GM12865 (cell line): ENCODE results near the gene GADD45A.

Source experiments
- DNase-seq: peaks from one replicate; pipeline ENCODE4 v3.0.0; 2010; ENCODE audit warnings: low read depth
- H3K4me3 ChIP-seq: 2 replicates; pipeline ENCODE4 v1.5.1; 2011; ENCODE audit warnings: mild to moderate bottlenecking, low read depth, low read length, control low read depth
- TF ChIP-seq, protein P1 (sequence below): IDR thresholded peaks from 2 replicates; pipeline ENCODE4 v1.5.1; 2011; ENCODE audit warnings: low read length, control low read depth, low read depth, inconsistent platforms; ENCODE audit not compliant: insufficient read depth; ENCODE audit errors: missing control alignments

The GADD45A gene

DNA sequence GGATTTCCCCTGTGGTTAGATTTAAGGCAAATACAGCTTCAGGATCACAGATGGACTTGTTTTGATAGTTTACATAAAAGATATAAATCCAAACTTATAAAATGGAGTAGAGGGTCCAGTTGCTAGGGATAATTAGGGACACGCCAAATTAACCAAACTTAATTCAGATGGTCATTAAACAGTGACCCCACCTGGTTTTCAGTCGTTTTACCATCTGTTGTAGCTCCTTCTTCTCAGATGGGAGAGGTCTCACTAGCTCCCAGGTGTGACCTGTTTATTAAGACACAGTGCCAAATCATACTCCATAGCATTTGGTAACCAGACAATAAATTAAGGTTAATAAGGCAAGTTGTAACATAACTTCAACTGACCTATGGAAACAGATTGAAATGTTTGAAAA lies 8.1 kb upstream of the GADD45A start:
- DNase-seq = no peak
- TF ChIP-seq, protein P1, sequence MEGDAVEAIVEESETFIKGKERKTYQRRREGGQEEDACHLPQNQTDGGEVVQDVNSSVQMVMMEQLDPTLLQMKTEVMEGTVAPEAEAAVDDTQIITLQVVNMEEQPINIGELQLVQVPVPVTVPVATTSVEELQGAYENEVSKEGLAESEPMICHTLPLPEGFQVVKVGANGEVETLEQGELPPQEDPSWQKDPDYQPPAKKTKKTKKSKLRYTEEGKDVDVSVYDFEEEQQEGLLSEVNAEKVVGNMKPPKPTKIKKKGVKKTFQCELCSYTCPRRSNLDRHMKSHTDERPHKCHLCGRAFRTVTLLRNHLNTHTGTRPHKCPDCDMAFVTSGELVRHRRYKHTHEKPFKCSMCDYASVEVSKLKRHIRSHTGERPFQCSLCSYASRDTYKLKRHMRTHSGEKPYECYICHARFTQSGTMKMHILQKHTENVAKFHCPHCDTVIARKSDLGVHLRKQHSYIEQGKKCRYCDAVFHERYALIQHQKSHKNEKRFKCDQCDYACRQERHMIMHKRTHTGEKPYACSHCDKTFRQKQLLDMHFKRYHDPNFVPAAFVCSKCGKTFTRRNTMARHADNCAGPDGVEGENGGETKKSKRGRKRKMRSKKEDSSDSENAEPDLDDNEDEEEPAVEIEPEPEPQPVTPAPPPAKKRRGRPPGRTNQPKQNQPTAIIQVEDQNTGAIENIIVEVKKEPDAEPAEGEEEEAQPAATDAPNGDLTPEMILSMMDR = no peak
- H3K4me3 ChIP-seq = no peak overlapping the region

DNA sequence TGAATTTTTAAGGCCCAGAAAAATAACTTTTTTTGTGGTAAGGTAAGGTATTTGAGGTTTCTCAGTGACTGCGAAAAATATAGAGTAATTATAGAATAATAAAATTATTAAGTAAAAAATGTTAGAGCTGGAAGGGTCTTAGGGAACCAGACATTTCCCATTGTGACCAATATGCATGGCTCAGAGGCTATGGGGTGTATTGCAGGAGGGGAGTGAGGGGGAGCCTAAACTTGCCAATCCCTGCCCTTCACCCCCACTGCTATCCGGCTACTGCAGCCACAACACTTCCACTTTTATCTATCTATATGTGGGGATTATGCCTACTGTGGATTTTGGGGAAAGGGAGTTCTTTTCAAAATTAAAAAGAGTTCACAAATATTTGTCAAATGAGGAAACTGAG lies 7.6 kb upstream of the GADD45A start:
- no peak for DNase-seq
- H3K4me3 ChIP-seq = no peak overlapping the region
- TF ChIP-seq, protein P1 = no peak

DNA sequence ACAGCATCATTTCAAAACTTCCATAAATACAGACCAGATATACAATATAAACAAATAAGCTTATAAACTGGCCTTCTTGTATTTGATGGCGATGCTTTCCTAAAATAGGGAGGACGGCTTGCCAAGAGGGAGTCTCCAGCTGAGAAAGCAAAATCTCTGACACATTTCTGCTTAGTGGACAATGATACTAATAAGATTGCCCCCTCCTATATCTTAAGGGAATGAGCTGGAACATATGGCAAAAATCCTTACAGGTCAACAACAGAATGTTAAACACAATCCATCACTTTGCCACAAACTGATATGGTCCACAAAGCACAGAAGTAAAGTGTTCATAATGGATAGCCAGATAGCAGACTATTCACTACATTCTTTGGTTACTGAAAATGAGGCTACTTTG lies 7.1 kb upstream of the GADD45A start:
- DNase-seq = no peak
- no peak overlapping the region for H3K4me3 ChIP-seq
- TF ChIP-seq, protein P1 = no peak

DNA sequence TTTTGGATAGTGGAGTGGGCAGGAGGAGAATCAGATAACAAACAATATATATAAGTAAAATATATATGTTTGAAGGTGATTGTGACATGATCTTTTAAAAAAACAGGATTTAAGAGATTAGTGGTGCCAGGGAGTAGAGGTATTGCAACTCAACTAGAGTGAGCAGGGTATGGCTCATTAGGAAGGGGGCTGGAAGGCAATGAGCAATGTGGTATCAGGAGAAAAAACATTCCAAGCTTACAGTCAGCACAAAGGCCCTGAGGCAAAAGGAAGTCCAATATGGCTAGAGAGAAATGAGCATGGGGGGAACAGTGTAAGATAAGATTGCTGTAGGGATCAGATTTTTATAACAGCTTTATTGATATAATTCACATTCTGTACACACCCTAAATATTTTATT lies 5.3 kb upstream of the GADD45A start:
- no peak overlapping the region for H3K4me3 ChIP-seq
- DNase-seq = no peak

DNA sequence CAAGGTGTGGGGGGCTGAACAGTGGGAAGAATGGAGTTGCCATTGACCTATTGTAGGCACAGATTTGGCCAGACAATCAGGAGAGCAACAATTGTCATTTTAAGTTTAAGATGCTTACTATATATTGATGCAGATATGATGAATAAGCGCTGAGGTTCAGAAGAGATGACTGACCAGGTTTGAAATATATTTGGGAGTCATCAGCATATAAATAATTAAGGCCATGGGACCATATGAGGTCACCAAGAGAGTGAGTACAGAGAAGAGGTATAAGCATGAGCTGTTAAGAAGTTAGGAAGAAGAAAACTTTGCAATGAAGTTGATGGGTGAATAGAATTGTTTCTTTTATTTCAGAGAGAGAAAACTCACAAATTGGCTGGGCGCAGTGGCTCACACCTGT lies 4.5 kb upstream of the GADD45A start:
- no peak for DNase-seq
- no peak overlapping the region for H3K4me3 ChIP-seq
- TF ChIP-seq, protein P1 = no peak

More for the DNA sequence above, 5.3 kb upstream of the GADD45A start:
- TF ChIP-seq, protein P1 = no peak

DNA sequence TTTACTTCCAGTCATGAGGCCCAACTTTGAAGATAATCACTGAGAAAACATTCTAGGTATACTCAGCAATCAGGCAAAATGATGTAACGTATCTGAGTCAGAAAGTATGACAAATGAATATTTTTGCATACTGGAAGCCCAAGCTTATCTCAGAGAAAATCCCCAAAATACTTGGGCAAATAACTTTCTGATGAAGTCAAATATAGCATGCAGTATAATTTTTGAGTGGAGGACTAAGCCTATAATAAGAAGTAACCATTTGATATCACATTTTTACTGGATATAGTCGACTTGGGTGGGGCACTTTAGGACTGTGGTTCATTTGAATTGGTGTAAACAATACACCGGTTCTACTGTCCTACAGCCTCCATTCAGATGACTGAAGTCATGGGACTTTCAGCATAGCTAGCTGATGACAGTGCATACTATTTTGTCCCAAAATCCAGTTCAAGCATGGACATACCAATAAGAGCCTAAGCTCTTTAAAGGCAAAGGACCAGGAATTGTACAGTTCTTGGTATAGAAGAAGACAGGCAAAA lies 2.3 kb upstream of the GADD45A start:
- TF ChIP-seq, protein P1 = no peak
- DNase-seq = no peak
- no peak overlapping the region for H3K4me3 ChIP-seq

DNA sequence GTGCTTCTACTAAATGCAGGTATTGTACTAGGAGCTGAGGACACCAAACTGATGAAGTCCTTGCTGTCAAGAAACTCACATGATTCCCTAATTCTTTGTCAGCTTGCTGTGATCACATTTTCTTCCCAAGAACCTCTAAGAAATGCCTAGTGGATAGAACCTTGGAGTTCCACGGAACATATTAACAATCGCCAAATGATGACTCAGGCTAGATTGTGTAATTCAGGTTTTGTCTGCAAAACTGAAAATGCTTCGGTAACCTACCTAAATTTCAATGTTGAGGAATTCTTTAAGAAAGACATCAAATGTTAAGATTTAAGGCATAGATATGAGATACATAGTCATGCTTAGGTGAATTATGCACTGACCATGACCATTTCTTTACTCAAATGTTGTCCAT lies 1.7 kb upstream of the GADD45A start:
- DNase-seq = no peak
- no peak overlapping the region for H3K4me3 ChIP-seq
- TF ChIP-seq, protein P1 = no peak
